Fibroblast of peridontal ligament (primary cell): Measurements from ENCODE around the gene CCDC69.
"Not testable (repeated sequence)": the region's sequence is repeated elsewhere in the genome, so short reads cannot be mapped to it uniquely, and the experiment has no call there.

ENCODE experiments used
- DNase-seq: peaks from one replicate; pipeline ENCODE4 v3.0.0-alpha.2; 2010; ENCODE audit errors: extremely low read depth

Gene CCDC69

DNA sequence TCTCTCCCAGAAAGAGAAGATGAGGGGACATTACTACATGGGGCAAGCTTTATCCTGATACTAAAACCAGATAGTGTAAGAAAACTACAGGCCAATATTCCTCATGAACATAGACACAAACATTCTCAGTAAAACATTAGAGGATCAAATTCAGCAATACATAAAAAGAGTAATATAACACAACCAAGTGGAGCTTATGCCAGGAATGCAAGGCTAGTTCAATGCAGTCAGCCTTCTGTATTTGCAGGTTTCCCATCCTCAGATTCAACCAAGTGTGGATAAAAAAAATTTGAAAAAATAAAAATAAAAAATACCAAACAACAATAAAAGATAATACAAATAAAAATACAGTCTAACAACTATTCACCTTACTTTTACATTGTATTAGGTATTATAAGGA is 31.3 kb downstream of the CCDC69 start:
- no peak for DNase-seq

DNA sequence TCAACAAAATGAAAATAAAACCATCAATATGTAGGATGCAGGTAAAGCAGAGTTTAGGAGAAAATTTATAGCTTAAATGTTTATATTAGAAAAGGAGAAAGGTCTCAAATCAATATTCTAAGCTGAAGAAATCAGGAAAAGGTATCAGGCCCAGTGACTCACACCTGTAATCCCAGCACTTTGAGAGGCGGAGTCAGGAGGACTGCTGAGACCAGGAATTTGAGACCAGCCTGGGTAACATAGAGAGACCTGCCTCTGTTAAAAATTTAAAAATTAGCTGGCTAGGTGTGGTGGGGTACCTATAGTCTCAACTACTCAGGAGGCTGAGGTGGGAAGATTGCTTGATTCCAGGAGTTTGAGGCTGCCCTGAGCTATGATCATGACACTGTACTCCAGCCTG is 32.2 kb downstream of the CCDC69 start:
- DNase-seq = no peak

DNA sequence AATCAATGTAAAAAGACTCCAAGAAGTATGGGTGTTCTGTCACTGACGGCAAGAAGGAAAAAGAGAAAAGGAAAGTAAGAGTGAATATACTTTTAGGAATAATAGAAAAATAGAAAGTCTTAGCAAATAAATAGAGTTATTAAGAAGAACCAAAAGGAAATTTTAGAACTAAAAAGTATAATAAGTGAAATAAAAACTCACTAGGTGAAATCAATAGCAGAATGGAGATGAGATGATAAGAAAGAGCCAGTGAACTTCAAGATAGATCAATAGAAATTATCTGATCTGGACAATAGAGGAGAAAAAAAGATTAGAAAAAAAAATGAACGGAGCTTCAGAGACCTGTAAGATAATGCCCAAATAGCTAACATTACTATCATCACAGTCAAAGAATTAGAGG is 34.7 kb downstream of the CCDC69 start:
- DNase-seq = no peak

DNA sequence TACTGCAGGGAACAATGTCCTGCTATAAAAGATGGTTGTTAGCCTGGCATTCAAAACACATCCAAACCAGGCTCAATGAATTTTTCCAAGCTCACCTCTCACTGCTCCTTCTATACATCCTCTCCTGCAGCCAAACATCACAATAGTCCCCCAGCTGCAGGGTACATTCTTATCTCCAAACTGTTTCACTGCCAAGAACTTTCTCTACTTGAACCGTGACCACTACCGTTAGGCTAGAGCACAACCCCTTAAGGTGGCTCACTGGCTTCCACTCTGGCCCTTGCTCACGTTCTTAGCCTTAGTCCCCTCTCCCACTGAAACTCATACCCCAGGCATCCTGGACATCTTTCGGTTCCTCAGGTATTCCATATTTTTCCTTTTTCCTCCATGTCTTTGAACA is 37.4 kb downstream of the CCDC69 start:
- no peak for DNase-seq

DNA sequence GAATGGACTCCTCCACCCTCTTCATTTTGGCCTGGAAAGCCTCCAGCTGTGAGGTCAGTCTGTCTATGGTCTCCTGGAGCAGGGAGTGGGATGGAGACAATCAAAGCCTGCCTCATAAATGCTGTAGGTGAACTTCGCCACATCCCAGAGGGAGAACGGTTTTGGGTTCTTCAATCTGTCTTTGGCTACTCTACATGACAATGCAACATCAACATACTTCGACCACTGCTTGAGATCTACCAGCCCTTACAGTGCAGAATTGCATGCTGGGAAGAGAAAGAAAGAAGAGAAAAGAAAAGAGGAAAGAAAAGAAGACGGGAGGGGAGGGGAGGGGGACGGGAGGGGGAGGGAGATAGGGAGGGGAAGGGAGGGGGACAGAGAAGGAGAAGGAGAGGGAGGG is 37.8 kb downstream of the CCDC69 start:
- DNase-seq = no peak

DNA sequence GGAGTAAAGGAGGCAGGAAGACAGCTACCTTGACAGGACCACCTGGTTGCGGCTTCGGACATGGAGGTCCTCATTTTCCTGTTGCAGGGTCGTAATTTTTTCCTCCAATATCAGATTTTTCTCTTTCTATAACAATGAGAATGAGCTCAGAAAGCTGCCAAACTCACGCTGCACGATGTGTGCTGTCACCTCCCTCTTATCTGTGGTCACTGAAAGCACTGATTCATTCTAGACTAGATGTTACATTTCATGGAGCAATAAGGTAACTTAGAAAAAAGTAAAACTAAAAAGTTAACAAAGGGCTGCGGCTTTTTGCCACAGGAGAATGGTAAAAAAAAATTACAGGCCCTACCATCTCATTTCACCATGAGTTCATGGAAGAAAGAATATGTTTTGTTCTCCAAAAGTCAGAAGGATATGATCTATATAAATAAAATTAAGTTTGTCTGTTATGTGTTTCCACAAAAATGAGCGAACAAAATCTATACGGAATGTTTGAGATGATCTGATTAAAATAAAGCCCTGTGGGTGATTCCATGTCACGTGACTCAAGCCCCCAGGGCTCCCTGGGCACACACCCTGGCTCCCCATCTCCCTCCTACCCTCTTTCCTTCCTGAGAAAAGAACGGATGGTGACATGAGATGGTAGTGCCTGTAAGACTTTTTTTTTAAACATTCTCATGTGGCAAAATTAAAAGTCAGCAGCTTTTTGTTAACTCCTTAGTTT is 39.4 kb downstream of the CCDC69 start:
- DNase-seq = no peak

DNA sequence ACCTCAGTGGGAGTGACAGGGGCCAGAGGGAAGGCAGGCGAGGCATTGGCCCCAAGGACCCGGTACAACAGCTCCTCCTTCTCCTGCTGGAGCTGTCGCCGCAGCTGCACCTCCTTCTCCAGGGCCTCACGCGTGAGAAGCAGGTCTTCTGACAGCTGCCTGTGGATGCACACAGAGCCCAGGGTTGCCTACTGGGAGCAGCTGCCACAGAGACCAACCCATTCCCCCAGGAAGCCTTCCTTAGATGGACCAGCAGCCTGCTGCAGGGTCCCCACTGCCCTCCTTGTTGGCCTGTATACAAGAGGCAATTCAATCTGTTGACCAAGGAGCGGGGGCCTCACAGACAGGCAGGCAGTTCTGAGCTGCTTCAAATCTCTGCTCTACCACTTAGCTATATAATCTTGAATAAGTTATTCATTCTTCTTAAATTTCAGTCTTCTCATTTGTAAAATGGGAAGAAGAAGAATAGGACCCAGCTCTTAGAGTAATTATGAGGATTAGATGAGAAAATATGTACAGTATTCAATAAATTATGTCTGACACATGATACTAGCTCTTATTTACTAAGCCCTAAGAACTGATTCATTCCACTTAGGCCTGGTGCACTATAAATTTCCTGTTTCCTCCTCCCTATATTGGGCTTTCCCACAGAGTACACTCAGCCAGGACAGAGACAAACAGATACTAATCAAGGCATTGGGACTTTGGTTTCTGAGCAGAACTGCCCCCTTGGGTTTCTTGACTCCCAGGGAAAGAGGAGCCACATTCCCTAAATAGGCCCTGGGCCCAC is 40.2 kb downstream of the CCDC69 start:
- no peak for DNase-seq

DNA sequence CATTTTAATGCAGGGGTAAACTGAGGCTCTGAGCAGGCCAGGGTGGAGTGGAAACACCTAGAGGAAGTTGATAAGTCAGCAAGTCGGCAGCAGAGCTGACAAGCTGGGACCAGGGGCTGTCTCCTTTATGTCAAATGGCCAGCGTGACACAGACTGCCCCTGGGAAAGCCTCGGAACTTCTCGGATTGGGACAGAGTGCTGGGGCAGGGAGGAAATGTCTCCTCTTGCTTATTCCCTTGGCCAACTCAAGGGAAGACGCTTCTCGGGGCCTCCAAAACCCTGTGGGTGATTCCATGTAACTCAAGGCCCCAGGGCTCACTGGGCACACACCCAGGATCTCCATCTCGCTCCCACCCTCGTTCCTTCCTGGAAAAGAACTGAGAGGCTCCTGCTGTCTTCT is 40.9 kb downstream of the CCDC69 start:
- DNase-seq = no peak

DNA sequence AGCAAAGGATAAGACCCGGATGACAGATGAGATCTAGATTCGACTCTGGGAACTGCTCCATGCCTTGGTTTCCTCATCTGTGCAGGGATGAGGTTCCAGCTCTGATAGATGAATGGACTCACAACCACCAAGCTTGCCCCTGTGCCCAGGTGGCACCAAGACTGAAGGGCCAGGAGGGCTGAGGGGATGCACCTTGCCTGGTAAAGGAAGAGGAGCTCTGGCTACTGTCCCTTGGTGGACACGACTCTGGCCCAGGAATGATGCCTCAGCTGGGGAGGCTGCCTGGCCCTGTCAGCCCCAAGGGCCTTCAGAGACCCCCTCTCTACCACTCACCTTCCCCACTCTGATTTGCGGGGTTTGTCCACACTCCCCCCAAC is 41.4 kb downstream of the CCDC69 start:
- DNase-seq = no peak

DNA sequence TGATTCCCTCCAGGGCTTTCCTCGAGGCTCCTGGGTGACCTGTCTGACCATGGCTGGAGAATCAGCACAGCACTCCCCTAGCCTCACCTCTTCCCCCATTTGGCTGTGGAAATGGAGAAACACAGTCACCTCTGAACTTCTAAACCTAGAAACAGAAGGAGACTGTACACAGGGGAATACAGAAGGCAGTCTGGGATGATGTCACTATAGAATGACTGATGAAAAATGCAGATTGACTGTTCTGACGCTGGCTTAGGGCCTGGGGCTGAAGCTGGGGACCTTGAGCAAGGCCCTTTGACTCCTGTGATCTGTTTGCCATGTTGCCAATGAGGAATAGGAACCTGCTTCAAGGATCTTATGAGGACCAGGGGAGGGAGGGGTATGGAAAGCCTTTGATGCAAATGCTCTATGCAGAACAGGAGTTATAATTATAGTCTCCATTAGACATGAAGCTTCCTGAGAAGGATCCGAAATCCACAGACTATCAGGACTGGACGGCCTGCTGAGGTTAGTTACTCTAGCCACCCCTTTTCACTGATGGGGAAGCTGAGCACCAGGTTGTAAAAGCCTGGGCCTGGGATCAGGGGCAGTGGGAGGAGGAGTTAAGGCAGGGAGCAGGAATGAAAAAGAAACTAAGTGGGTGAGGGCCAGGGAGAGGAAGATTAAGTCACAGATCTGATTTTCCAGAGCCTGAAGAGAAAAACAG is 41.9 kb downstream of the CCDC69 start:
- no peak for DNase-seq

DNA sequence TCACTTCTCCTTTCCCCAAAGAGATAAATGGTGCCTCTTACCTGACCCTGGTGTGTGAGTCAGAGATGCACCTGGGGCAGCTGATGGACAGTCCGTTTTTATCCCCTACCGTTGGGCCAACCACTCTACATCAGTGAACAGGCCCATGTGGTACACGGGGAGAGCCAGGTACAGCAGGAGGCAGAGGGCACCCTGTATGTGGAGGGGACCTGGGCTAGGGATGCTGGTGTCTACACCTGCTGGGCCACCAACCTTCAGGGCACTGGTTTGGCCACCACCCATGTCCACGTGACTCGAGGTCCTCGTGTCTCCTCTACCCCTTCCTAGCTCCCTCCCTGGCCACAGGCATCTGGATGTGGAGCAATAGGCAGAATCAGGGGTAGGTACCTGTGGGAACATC is 43.6 kb downstream of the CCDC69 start:
- no peak for DNase-seq

DNA sequence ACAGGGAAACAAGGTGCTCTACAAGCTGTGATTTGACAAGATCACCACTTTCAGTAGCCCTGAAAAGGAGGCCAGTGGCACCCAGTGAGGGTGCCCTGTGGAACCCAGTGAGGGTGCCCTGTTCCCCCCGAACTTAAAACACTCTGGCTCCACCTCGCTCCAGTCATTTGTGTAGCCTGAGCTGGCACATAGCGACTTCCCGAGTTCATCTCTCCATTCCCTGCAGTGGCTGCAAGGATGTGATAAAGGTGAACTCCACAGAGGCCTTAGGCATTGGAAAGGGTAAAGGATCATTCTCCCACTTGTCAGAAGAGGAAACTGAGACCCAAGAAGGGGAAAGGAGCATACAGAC is 44.4 kb downstream of the CCDC69 start:
- DNase-seq = no peak

DNA sequence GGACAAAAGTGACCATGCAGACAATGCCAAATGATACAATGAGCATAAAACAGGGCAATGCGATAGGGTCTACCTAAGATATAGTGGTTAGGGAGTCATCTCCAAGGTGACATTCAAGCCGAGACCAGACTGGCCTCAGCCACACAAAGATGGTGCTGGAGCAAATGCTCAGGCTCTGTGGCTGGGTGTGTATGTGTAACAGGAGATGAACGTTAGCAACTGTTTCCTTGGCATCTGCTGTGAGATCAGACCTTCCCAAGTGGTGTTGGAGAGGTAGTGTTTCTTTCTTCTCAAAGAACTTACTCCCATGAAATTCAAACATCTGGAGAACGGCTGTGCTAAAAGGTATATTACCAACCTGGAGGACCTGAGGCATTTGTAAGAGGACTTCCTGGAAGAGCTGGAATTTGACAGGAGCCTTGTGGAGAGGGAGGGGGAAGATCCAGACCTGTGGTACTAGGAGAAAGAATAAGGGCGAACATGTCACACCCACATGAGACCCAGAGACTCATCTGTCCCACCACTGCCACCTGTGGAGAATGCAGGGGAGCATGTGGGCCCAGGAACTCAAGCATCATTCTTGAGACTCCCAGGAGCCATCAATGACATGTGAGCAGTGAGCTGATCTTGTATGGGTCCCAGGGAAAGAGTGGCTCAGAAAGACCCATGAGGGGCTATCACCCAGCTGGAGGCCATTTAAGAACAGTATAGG is 45.0 kb downstream of the CCDC69 start:
- DNase-seq = no peak

DNA sequence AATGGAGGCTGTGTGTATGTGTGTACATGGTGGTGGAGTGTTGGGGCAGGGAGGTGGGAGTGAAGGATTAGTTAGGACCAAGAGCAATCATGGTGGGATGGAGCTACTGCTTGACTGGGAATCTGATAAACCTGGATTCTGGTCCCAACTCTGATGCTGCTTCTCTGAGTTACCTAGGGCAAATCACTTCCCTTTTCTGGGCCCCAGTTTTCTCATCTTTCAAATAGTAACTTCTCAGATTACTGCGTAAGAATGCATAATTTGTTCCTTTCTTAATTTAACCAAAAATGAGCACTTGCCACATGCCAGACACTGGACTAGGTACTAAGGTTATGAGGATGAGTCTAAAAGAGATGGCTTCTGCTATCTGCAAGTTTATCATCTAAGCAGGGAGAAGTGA is 45.5 kb downstream of the CCDC69 start:
- no peak for DNase-seq

DNA sequence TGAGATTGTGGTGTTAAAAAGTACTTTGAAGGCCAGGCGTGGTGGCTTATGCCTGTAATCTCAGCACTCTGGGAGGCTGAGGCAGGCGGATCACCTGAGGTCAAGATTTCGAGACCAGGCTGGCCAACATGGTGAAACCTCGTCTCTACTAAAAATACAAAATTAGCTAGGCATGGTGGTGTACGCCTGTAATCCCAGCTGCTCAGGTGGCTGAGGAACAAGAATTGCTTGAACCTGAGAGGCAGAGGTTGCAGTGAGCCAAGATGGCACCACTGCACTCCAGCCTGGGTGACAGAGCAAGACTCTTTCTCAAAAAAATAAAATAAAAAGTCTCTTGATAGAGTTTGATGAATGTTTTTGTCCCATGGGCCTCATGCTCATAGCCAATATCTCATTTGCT is 47.6 kb downstream of the CCDC69 start:
- not testable (repeated sequence) for DNase-seq

DNA sequence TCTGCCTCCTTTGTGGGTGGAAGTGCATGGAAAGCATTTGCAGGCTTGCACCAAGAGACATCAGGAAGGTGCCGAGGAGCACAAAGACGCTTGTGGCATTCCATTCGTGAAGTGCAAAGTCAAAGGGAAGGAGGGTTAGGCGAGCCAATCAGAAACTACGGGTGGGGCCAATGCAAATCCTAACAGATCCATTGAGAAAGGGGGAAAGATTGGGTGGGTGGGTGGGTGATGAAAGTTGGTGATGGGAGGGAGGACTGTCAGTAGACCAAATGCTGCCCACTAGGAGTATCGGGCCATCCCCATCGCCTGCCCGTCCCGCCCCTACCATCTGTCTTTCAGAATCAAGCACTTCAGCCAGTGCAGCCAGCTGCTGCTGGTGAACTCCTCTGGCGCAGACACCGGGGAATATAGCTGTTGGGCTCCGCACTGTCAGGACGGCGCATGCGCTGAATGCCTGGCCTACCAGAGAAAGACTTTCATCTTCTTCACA is 49.2 kb downstream of the CCDC69 start:
- DNase-seq = no peak

DNA sequence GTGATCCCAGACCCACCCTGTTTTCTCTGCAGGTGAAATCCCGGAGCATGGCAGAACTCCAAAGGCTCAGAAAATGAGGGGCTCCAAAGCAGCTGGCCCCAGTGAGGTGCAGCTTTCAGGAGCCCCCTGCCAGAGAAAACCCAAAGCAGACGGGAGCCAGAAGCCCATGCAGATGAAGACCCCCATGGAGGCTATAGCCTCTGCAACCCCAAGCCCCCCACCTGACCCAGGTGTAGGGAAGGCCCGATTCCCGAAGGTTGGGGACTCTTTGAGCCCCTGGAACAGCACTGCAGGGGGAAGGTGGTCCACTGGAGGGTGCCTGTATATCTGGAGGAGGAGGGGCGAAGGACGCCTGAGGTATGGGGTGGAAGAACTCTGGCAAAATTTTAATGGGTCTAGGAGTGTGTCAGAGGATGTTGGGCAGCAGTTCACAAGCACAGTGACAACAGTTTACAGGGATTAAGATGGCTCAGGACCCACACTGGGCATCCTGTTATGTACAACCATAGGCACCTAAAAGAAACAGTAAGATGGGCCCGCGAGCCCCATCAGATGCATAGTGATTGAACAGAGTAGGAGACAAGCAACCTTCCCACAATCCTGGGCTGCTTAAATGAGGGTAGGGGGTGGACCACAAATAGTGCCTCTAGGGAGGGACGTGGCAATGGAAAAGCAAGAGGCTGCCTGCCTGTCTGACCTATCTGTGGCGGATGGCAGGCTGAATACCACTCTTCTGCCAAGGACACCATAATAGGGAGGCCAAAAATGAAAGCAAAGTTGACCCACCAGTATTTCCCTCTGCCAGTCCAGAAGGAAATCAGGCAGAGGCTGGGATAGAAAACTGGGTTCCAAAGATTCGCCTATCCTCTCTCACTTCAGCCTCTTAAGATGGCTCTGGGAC is 49.9 kb downstream of the CCDC69 start:
- DNase-seq = no peak

DNA sequence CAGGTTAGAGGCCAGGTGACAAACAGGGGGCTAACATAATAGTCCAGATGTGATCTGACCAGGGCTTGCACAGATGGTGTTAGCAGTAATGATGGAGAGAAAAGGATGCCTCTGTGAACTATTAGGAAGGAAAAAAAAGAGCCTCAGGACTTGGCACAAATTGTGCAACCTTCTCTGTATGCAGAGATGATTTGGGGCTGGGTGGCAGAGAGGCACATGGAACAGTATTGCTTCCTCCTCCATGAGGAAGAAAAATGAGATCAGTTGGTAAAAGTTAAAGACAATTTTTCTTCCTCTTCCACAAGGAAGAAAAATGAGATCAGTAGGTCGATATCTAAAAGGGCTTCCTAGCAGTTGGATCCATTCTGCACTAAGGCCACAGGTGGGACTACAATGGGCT is 52.4 kb downstream of the CCDC69 start:
- no peak for DNase-seq

DNA sequence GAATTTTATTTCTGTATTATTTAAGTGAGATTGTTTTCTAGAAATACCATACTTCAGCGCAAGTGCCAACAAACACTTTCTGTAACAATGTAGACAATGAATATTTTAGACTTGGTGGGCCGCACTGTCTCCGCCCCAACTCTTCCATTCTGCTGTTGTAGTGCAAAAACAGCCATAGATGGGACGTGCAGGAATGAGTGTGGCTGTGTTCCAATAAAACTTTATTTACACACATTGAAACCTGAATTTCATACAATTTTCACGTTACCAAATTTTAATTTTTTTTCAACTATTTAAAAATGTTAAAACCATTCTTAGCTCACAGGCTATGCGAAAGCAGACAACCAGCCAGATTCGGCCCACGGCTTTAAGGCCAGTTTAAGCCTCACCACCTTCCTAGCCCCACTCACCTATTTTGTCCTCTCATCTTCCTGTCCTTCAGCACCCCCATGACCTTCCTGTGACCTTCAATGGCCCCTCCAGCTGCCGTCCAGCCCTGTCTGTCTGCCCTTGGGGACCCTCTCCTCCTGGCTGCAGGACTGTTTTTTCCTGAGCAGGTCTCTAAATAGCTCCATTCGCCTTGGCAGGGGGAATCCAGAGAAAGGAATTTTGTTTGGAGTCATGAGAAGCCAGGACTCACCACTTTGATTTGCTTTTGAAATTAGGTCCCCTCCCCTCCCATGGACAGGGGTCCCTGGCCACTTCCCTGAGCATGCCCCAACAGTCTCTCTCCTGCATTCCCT is 55.1 kb downstream of the CCDC69 start:
- no peak for DNase-seq

DNA sequence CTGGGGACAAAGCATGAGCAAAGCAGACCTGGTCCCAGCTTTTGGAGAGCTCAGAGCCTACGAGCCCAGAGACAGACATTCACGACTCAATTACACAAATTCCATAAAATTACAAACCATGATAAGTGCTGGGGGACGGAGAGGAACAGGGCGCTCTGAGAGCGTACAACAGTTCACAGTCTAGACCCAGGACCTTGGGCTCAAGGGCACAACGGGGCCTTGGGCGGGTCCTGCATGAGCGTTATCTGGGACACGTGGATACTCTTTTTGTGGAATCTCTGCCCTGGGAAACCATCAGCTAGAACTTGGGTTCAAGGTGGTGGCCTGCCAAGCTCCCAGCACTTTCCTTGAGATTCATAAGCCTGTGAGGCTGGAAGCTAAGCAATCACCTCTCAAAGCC is 56.9 kb downstream of the CCDC69 start:
- no peak for DNase-seq
